Smooth muscle cell (in vitro differentiated cells): ENCODE measurements around the gene RPS6KA1. TPM values are rescaled to one million over a fixed set of nuclear protein-coding genes. Genes with fewer than 3 reads are reported as not detected.
A peak's percentile ranks its signal among the peaks of the same experiment; 100 is the strongest.

Experiments used
- DNase-seq: peaks from one replicate; lab custom pipeline; 2025; ENCODE audit not compliant: unreplicated experiment; lab: John Stamatoyannopoulos, UW
- H2AFZ ChIP-seq: fragments of 200-600 bp; sonication (generic); 2 replicates; pipeline ENCODE4 v1.6.0; 2016; ENCODE audit warnings: antibody characterized with exemption, low read depth, mild to moderate bottlenecking
- H3F3A ChIP-seq: fragments of 200-600 bp; sonication (generic); 2 replicates; pipeline ENCODE4 v1.6.0; 2017; ENCODE audit warnings: antibody characterized with exemption, low read depth
- H3K27ac ChIP-seq: fragments of 200-600 bp; sonication (generic); 2 replicates; pipeline ENCODE4 v1.5.1; 2016; ENCODE audit warnings: low read depth, mild to moderate bottlenecking
- H3K27me3 ChIP-seq: fragments of 200-600 bp; sonication (generic); 2 replicates; pipeline ENCODE4 v1.6.1; 2016; ENCODE audit warnings: low read depth, mild to moderate bottlenecking
- H3K36me3 ChIP-seq: fragments of 200-600 bp; sonication (generic); 2 replicates; pipeline ENCODE4 v1.5.1; 2016; ENCODE audit warnings: low read depth
- H3K4me1 ChIP-seq: fragments of 200-600 bp; sonication (generic); 2 replicates; pipeline ENCODE4 v1.5.1; 2016; ENCODE audit warnings: low read depth
- H3K4me2 ChIP-seq: fragments of 200-600 bp; sonication (generic); 2 replicates; pipeline ENCODE4 v1.6.0; 2016; ENCODE audit warnings: mild to moderate bottlenecking
- H3K4me3 ChIP-seq: fragments of 200-600 bp; sonication (generic); 2 replicates; pipeline ENCODE4 v1.5.1; 2016; ENCODE audit warnings: mild to moderate bottlenecking
- H3K79me2 ChIP-seq: fragments of 200-600 bp; sonication (generic); 2 replicates; pipeline ENCODE4 v1.6.0; 2016; ENCODE audit warnings: low read depth, mild to moderate bottlenecking
- H3K9ac ChIP-seq: fragments of 200-600 bp; sonication (generic); 2 replicates; pipeline ENCODE4 v1.6.0; 2016; ENCODE audit warnings: low read depth
- H3K9me3 ChIP-seq: fragments of 200-600 bp; sonication (generic); replicated peaks from 2 replicates; pipeline ENCODE4 v1.5.1; 2016; ENCODE audit warnings: low read depth
- H4K20me1 ChIP-seq: fragments of 200-600 bp; sonication (generic); 2 replicates; pipeline ENCODE4 v1.6.0; 2016; ENCODE audit warnings: low read depth
- CTCF ChIP-seq: fragments of 200-600 bp; sonication (generic); IDR thresholded peaks from 2 replicates; pipeline ENCODE4 v1.5.1; 2017; ENCODE audit warnings: borderline replicate concordance, mild to moderate bottlenecking, antibody characterized with exemption; ENCODE audit not compliant: insufficient read depth, poor library complexity, severe bottlenecking
- WGBS: methylation state at CpG from one replicate; pipeline ENCODE4 v1.1.7; 2016; ENCODE audit warnings: low lambda C conversion rate; 5-methylcytosine and 5-hydroxymethylcytosine counted together
- polyA plus RNA-seq: library from polyadenylated mRNA; unstranded; fragments of >200 nt; fragmentation: Nextera tagmentation; extraction: Ambion mirVana; gene quantifications from 2 replicates; pipeline ENCODE4 v1.2.1, GENCODE V29; 2016
- total RNA-seq: library from RNA; depleted of rRNA; stranded (reverse); fragments of >200 nt; gene quantifications from 2 replicates; pipeline ENCODE4 v1.2.3, GENCODE V29; 2014

RPS6KA1 gene
- total and polyA plus RNA-seq, 2 experiments from 2014 or later = 10.1 to 34.6 TPM

GRCh38 chr1:26522073-26522472 is 7.5 kb upstream of the RPS6KA1 start:
- DNase-seq = no peak
- no peak overlapping the region for H3K9ac ChIP-seq

GRCh38 chr1:26524181-26524580 is 5.4 kb upstream of the RPS6KA1 start:
- no peaks in the 10 kb centered on the region for H3K4me1 ChIP-seq
- H3K27ac ChIP-seq = no peak overlapping the region
- H3K9me3 ChIP-seq = no peaks in the 10 kb centered on the region
- H3K9ac ChIP-seq = no peak overlapping the region
- H4K20me1 ChIP-seq = no peaks in the 10 kb centered on the region
- H3K79me2 ChIP-seq = no peaks in the 10 kb centered on the region
- no peaks in the 10 kb centered on the region for H3K36me3 ChIP-seq
- TF ChIP-seq CTCF = no peak
- H3K4me2 ChIP-seq = no peak overlapping the region
- H3F3A ChIP-seq = no peaks in the 10 kb centered on the region
- no peak for DNase-seq
- H3K27me3 ChIP-seq = peaks cover 9% of the 10 kb centered on the region
- no peak overlapping the region for H3K4me3 ChIP-seq
- 79% methylated on average over 4 of the region's 4 CpGs for WGBS
- no peak overlapping the region for H2AFZ ChIP-seq

More at GRCh38 chr1:26522073-26522472, 7.5 kb upstream of the RPS6KA1 start:
- no peaks in the 10 kb centered on the region for H3K79me2 ChIP-seq
- H3K4me3 ChIP-seq = no peak overlapping the region
- H3K4me2 ChIP-seq = no peak overlapping the region
- TF ChIP-seq CTCF = no peak
- no peaks in the 10 kb centered on the region for H3F3A ChIP-seq
- H2AFZ ChIP-seq = no peak overlapping the region
- H3K9me3 ChIP-seq = no peaks in the 10 kb centered on the region
- no peaks in the 10 kb centered on the region for H3K36me3 ChIP-seq
- no peak overlapping the region for H3K27ac ChIP-seq
- no peaks in the 10 kb centered on the region for H3K4me1 ChIP-seq
- no peaks in the 10 kb centered on the region for H4K20me1 ChIP-seq
- H3K27me3 ChIP-seq = peaks cover 9% of the 10 kb centered on the region

GRCh38 chr1:26526287-26526686 is 3.3 kb upstream of the RPS6KA1 start:
- H3K27ac ChIP-seq = no peak overlapping the region
- H3K4me2 ChIP-seq = no peak overlapping the region
- no peak overlapping the region for H3K4me3 ChIP-seq
- H3K9me3 ChIP-seq = no peaks in the 10 kb centered on the region
- no peak for DNase-seq
- peaks cover 9% of the 10 kb centered on the region for H3K27me3 ChIP-seq
- no peaks in the 10 kb centered on the region for H3F3A ChIP-seq
- no peaks in the 10 kb centered on the region for H4K20me1 ChIP-seq
- no peak overlapping the region for H3K9ac ChIP-seq
- no peaks in the 10 kb centered on the region for H3K79me2 ChIP-seq
- no peaks in the 10 kb centered on the region for H3K36me3 ChIP-seq
- H2AFZ ChIP-seq = no peak overlapping the region
- peaks cover 10% of the 10 kb centered on the region for H3K4me1 ChIP-seq
- TF ChIP-seq CTCF = no peak
- 88% methylated on average over 5 of the region's 5 CpGs for WGBS

- Histone ChIP-seq H3K4me3 (peak overlapping the region; percentile 77), H4K20me1 (no peaks in the 10 kb centered on the region), H2AFZ (peak overlapping the region; percentile 96), H3K4me2 (peak overlapping the region; percentile 98), H3K79me2 (no peaks in the 10 kb centered on the region), H3K4me1 (peaks cover 15% of the 10 kb centered on the region), H3K27ac (no peak overlapping the region), H3K36me3 (no peaks in the 10 kb centered on the region), H3K27me3 (peaks cover 7% of the 10 kb centered on the region), H3F3A (no peaks in the 10 kb centered on the region), H3K9me3 (no peaks in the 10 kb centered on the region), H3K9ac (peak overlapping the region; percentile 54)
- DNase-seq = no peak
- WGBS = 2% methylated on average over 10 of the region's 19 CpGs
- TF ChIP-seq CTCF = no peak
Observed at GRCh38 chr1:26529405-26529654, 231 bp upstream of the RPS6KA1 start.
